HG02840 (cell line): ENCODE data around the gene WDR89.
"Not testable (repeated sequence)": the region's sequence is repeated elsewhere in the genome, so short reads cannot be mapped to it uniquely, and the experiment has no call there.

Experiments
- ATAC-seq: cut with Tn5 transposase; IDR thresholded peaks from one replicate; pipeline ENCODE4 v1.9.1; 2021; ENCODE audit warnings: mild to moderate bottlenecking, moderate library complexity, moderate number of reproducible peaks; ENCODE audit not compliant: unreplicated experiment, low FRiP score

Gene WDR89

GRCh38 chr14:63603749-63604277, 37.9 kb downstream of the WDR89 start:
- ATAC-seq = no peak

GRCh38 chr14:63598807-63599206, 42.9 kb downstream of the WDR89 start:
- ATAC-seq = no peak

GRCh38 chr14:63596998-63597658, 44.5 kb downstream of the WDR89 start:
- ATAC-seq = no peak

GRCh38 chr14:63594455-63595372, 47.0 kb downstream of the WDR89 start:
- no peak for ATAC-seq

- not testable (repeated sequence) for ATAC-seq
These were observed 58.6 kb downstream of the WDR89 start for GRCh38 chr14:63583046-63583445.

- no peak for ATAC-seq
These were observed 60.2 kb downstream of the WDR89 start for GRCh38 chr14:63581491-63581890.

GRCh38 chr14:63578300-63578699, 63.4 kb downstream of the WDR89 start:
- no peak for ATAC-seq

- ATAC-seq = no peak
These were observed 68.1 kb downstream of the WDR89 start for GRCh38 chr14:63573581-63573980.

GRCh38 chr14:63565448-63565847, 76.2 kb downstream of the WDR89 start:
- ATAC-seq = no peak

GRCh38 chr14:63564318-63564717, 77.4 kb downstream of the WDR89 start:
- ATAC-seq = no peak

GRCh38 chr14:63563370-63564026, 78.2 kb downstream of the WDR89 start:
- no peak for ATAC-seq

- ATAC-seq = no peak
These were observed 79.3 kb downstream of the WDR89 start for GRCh38 chr14:63562405-63562804.

- no peak for ATAC-seq
These were observed 86.1 kb downstream of the WDR89 start for GRCh38 chr14:63555572-63555971.

GRCh38 chr14:63551332-63551731, 90.3 kb downstream of the WDR89 start:
- ATAC-seq = no peak

GRCh38 chr14:63547798-63548335, 93.8 kb downstream of the WDR89 start:
- ATAC-seq = no peak
